Activated CD4-positive, alpha-beta T cell treated with anti-CD3 and anti-CD28 coated beads, Interleukin-10, Interleukin-2, amounts not matched to agents 100 ng/mL and 50 ng/mL, durations not matched to agents 16 hours and 8 hours (primary cell): Measurements from ENCODE around the gene TNFAIP2.
A peak's percentile ranks its signal among the peaks of the same experiment; 100 is the strongest.
"Not testable (repeated sequence)": the region's sequence is repeated elsewhere in the genome, so short reads cannot be mapped to it uniquely, and the experiment has no call there.

ENCODE experiments used
- DNase-seq: peaks from one replicate; pipeline ENCODE4 v3.0.0-alpha.2; 2020

The TNFAIP2 gene

GRCh38 chr14:103107941-103108748 is 15.1 kb upstream of the TNFAIP2 start:
- no peak for DNase-seq

GRCh38 chr14:103108749-103109207 is 14.5 kb upstream of the TNFAIP2 start:
- DNase-seq, result peak; percentile 49

- DNase-seq, result no peak
Observed at GRCh38 chr14:103109535-103110441, 13.5 kb upstream of the TNFAIP2 start.

- no peak for DNase-seq
Observed at GRCh38 chr14:103110681-103111231, 12.5 kb upstream of the TNFAIP2 start.

GRCh38 chr14:103111232-103111868 is 11.9 kb upstream of the TNFAIP2 start:
- no peak for DNase-seq

GRCh38 chr14:103112400-103113243 is 10.6 kb upstream of the TNFAIP2 start:
- DNase-seq, result no peak

- no peak for DNase-seq
Observed at GRCh38 chr14:103113303-103113702, 10.0 kb upstream of the TNFAIP2 start.

GRCh38 chr14:103113774-103114173 is 9.5 kb upstream of the TNFAIP2 start:
- DNase-seq, result no peak

- peak; percentile 39 for DNase-seq
Observed at GRCh38 chr14:103115086-103115679, 8.1 kb upstream of the TNFAIP2 start.

GRCh38 chr14:103115845-103116572 is 7.3 kb upstream of the TNFAIP2 start:
- DNase-seq, result no peak

GRCh38 chr14:103116636-103117035 is 6.6 kb upstream of the TNFAIP2 start:
- no peak for DNase-seq

- not testable (repeated sequence) for DNase-seq
Observed at GRCh38 chr14:103117499-103117898, 5.8 kb upstream of the TNFAIP2 start.

GRCh38 chr14:103118018-103118662 is 5.1 kb upstream of the TNFAIP2 start:
- no peak for DNase-seq

- no peak for DNase-seq
Observed at GRCh38 chr14:103118663-103119404, 4.4 kb upstream of the TNFAIP2 start.

GRCh38 chr14:103119527-103119926 is 3.7 kb upstream of the TNFAIP2 start:
- DNase-seq, result not testable (repeated sequence)

- DNase-seq, result no peak
Observed at GRCh38 chr14:103121121-103121845, 2.0 kb upstream of the TNFAIP2 start.

GRCh38 chr14:103121846-103122584 is 1.2 kb upstream of the TNFAIP2 start:
- no peak for DNase-seq

GRCh38 chr14:103122585-103122946 is 695 bp upstream of the TNFAIP2 start:
- no peak for DNase-seq
